Smooth muscle cell (in vitro differentiated cells): ENCODE measurements around the gene ATCAY. TPM values are rescaled to one million over a fixed set of nuclear protein-coding genes. Genes with fewer than 3 reads are reported as not detected.

Source experiments
- DNase-seq: peaks from one replicate; lab custom pipeline; 2025; ENCODE audit not compliant: unreplicated experiment; lab: John Stamatoyannopoulos, UW
- H2AFZ ChIP-seq: fragments of 200-600 bp; sonication (generic); 2 replicates; pipeline ENCODE4 v1.6.0; 2016; ENCODE audit warnings: antibody characterized with exemption, low read depth, mild to moderate bottlenecking
- H3F3A ChIP-seq: fragments of 200-600 bp; sonication (generic); 2 replicates; pipeline ENCODE4 v1.6.0; 2017; ENCODE audit warnings: antibody characterized with exemption, low read depth
- H3K27ac ChIP-seq: fragments of 200-600 bp; sonication (generic); 2 replicates; pipeline ENCODE4 v1.5.1; 2016; ENCODE audit warnings: low read depth, mild to moderate bottlenecking
- H3K27me3 ChIP-seq: fragments of 200-600 bp; sonication (generic); 2 replicates; pipeline ENCODE4 v1.6.1; 2016; ENCODE audit warnings: low read depth, mild to moderate bottlenecking
- H3K36me3 ChIP-seq: fragments of 200-600 bp; sonication (generic); 2 replicates; pipeline ENCODE4 v1.5.1; 2016; ENCODE audit warnings: low read depth
- H3K4me1 ChIP-seq: fragments of 200-600 bp; sonication (generic); 2 replicates; pipeline ENCODE4 v1.5.1; 2016; ENCODE audit warnings: low read depth
- H3K4me2 ChIP-seq: fragments of 200-600 bp; sonication (generic); 2 replicates; pipeline ENCODE4 v1.6.0; 2016; ENCODE audit warnings: mild to moderate bottlenecking
- H3K4me3 ChIP-seq: fragments of 200-600 bp; sonication (generic); 2 replicates; pipeline ENCODE4 v1.5.1; 2016; ENCODE audit warnings: mild to moderate bottlenecking
- H3K79me2 ChIP-seq: fragments of 200-600 bp; sonication (generic); 2 replicates; pipeline ENCODE4 v1.6.0; 2016; ENCODE audit warnings: low read depth, mild to moderate bottlenecking
- H3K9ac ChIP-seq: fragments of 200-600 bp; sonication (generic); 2 replicates; pipeline ENCODE4 v1.6.0; 2016; ENCODE audit warnings: low read depth
- H3K9me3 ChIP-seq: fragments of 200-600 bp; sonication (generic); replicated peaks from 2 replicates; pipeline ENCODE4 v1.5.1; 2016; ENCODE audit warnings: low read depth
- H4K20me1 ChIP-seq: fragments of 200-600 bp; sonication (generic); 2 replicates; pipeline ENCODE4 v1.6.0; 2016; ENCODE audit warnings: low read depth
- CTCF ChIP-seq: fragments of 200-600 bp; sonication (generic); IDR thresholded peaks from 2 replicates; pipeline ENCODE4 v1.5.1; 2017; ENCODE audit warnings: borderline replicate concordance, mild to moderate bottlenecking, antibody characterized with exemption; ENCODE audit not compliant: insufficient read depth, poor library complexity, severe bottlenecking
- WGBS: methylation state at CpG from one replicate; pipeline ENCODE4 v1.1.7; 2016; ENCODE audit warnings: low lambda C conversion rate; 5-methylcytosine and 5-hydroxymethylcytosine counted together
- polyA plus RNA-seq: library from polyadenylated mRNA; unstranded; fragments of >200 nt; fragmentation: Nextera tagmentation; extraction: Ambion mirVana; gene quantifications from 2 replicates; pipeline ENCODE4 v1.2.1, GENCODE V29; 2016
- total RNA-seq: library from RNA; depleted of rRNA; stranded (reverse); fragments of >200 nt; gene quantifications from 2 replicates; pipeline ENCODE4 v1.2.3, GENCODE V29; 2014

ATCAY gene
- total and polyA plus RNA-seq, 2 experiments from 2014 or later: 0.09 to 1.1 TPM

GRCh38 chr19:3855320-3855719 is 25.2 kb upstream of the ATCAY start:
- Histone ChIP-seq H4K20me1 (no peaks in the 10 kb centered on the region), H3K27me3 (no peaks in the 10 kb centered on the region), H3K9me3 (no peaks in the 10 kb centered on the region), H3K4me2 (no peak overlapping the region), H3K4me3 (no peak overlapping the region), H3K36me3 (no peaks in the 10 kb centered on the region), H3K27ac (no peak overlapping the region), H2AFZ (no peak overlapping the region), H3K9ac (no peak overlapping the region), H3K4me1 (no peaks in the 10 kb centered on the region), H3F3A (no peaks in the 10 kb centered on the region), H3K79me2 (no peaks in the 10 kb centered on the region)
- 95% methylated on average over 19 of the region's 19 CpGs for WGBS
- TF ChIP-seq CTCF: no peak
- no peak for DNase-seq

- Histone ChIP-seq H2AFZ (no peak overlapping the region), H3K9ac (no peak overlapping the region), H3F3A (no peaks in the 10 kb centered on the region), H3K27me3 (no peaks in the 10 kb centered on the region), H3K36me3 (no peaks in the 10 kb centered on the region), H3K4me1 (no peaks in the 10 kb centered on the region), H4K20me1 (no peaks in the 10 kb centered on the region), H3K79me2 (no peaks in the 10 kb centered on the region), H3K4me3 (no peak overlapping the region), H3K4me2 (no peak overlapping the region), H3K9me3 (no peaks in the 10 kb centered on the region), H3K27ac (no peak overlapping the region)
- no peak for DNase-seq
- 96% methylated on average over 11 of the region's 12 CpGs for WGBS
- no peak for TF ChIP-seq CTCF
Measured at GRCh38 chr19:3857449-3858003, 23.0 kb upstream of the ATCAY start.

GRCh38 chr19:3860499-3860898 is 20.0 kb upstream of the ATCAY start:
- Histone ChIP-seq H3K36me3 (no peaks in the 10 kb centered on the region), H2AFZ (no peak overlapping the region), H3K4me2 (no peak overlapping the region), H3F3A (no peaks in the 10 kb centered on the region), H3K79me2 (no peaks in the 10 kb centered on the region), H3K9ac (no peak overlapping the region), H3K27ac (no peak overlapping the region), H3K4me3 (no peak overlapping the region), H3K27me3 (no peaks in the 10 kb centered on the region), H3K9me3 (no peaks in the 10 kb centered on the region), H4K20me1 (no peaks in the 10 kb centered on the region), H3K4me1 (no peaks in the 10 kb centered on the region)
- WGBS: 94% methylated on average over 17 of the region's 17 CpGs
- no peak for DNase-seq
- no peak for TF ChIP-seq CTCF

GRCh38 chr19:3862826-3863500 is 17.5 kb upstream of the ATCAY start:
- Histone ChIP-seq H3K9me3 (no peaks in the 10 kb centered on the region), H3K4me3 (no peak overlapping the region), H3K27ac (no peak overlapping the region), H3K4me2 (no peak overlapping the region), H3K4me1 (no peaks in the 10 kb centered on the region), H3K27me3 (peaks cover 16% of the 10 kb centered on the region), H3K9ac (no peak overlapping the region), H2AFZ (no peak overlapping the region), H3K36me3 (no peaks in the 10 kb centered on the region), H4K20me1 (no peaks in the 10 kb centered on the region), H3F3A (no peaks in the 10 kb centered on the region), H3K79me2 (no peaks in the 10 kb centered on the region)
- WGBS: 87% methylated on average over 25 of the region's 25 CpGs
- TF ChIP-seq CTCF: no peak
- DNase-seq: no peak
